Hepatocyte (in vitro differentiated cells): ENCODE data around the gene SNPH. TPM values are rescaled to one million over a fixed set of nuclear protein-coding genes. Genes with fewer than 3 reads are reported as not detected.

Experiments used
- DNase-seq: peaks from one replicate; pipeline ENCODE4 v3.0.0-alpha.2; 2016; ENCODE audit warnings: low spot score
- H2AFZ ChIP-seq: fragments of 200-600 bp; sonication (generic); 2 replicates; pipeline ENCODE4 v1.6.0; 2016; ENCODE audit warnings: antibody characterized with exemption, mild to moderate bottlenecking
- H3K27ac ChIP-seq: fragments of 200-600 bp; sonication (generic); 2 replicates; pipeline ENCODE4 v1.5.1; 2016; ENCODE audit warnings: mild to moderate bottlenecking
- H3K27me3 ChIP-seq: fragments of 200-600 bp; sonication (generic); 2 replicates; pipeline ENCODE4 v1.6.1; 2016
- H3K36me3 ChIP-seq: fragments of 200-600 bp; sonication (generic); replicated peaks from 2 replicates; pipeline ENCODE4 v1.5.1; 2016; ENCODE audit warnings: low read depth; ENCODE audit not compliant: insufficient read depth
- H3K4me1 ChIP-seq: fragments of 200-600 bp; sonication (generic); 2 replicates; pipeline ENCODE4 v1.5.1; 2016; ENCODE audit warnings: mild to moderate bottlenecking, moderate library complexity; ENCODE audit not compliant: insufficient read depth
- H3K4me2 ChIP-seq: fragments of 200-600 bp; sonication (generic); 2 replicates; pipeline ENCODE4 v1.6.0; 2016
- H3K4me3 ChIP-seq: fragments of 200-600 bp; sonication (generic); 2 replicates; pipeline ENCODE4 v1.5.1; 2016; ENCODE audit warnings: mild to moderate bottlenecking
- H3K79me2 ChIP-seq: fragments of 200-600 bp; sonication (generic); 2 replicates; pipeline ENCODE4 v1.6.0; 2017; ENCODE audit warnings: mild to moderate bottlenecking
- H3K9me2 ChIP-seq: fragments of 200-600 bp; sonication (generic); replicated peaks from 2 replicates; pipeline ENCODE4 v1.6.0; 2017; ENCODE audit warnings: mild to moderate bottlenecking; ENCODE audit not compliant: insufficient read depth
- H3K9me3 ChIP-seq: fragments of 200-600 bp; sonication (generic); 2 replicates; pipeline ENCODE4 v1.5.1; 2016; ENCODE audit warnings: low read depth, mild to moderate bottlenecking
- H4K20me1 ChIP-seq: fragments of 200-600 bp; sonication (generic); 2 replicates; pipeline ENCODE4 v1.6.0; 2016; ENCODE audit warnings: mild to moderate bottlenecking; ENCODE audit not compliant: insufficient read depth, poor library complexity, severe bottlenecking
- EZH2 ChIP-seq: fragments of 200-600 bp; sonication (generic); IDR thresholded peaks from 2 replicates; pipeline ENCODE4 v1.6.1; 2016; ENCODE audit warnings: antibody characterized with exemption, mild to moderate bottlenecking, borderline replicate concordance
- EZH2phosphoT487 ChIP-seq: fragments of 200-600 bp; sonication (generic); IDR thresholded peaks from one replicate; pipeline ENCODE4 v1.6.1; 2018; ENCODE audit warnings: antibody characterized with exemption, mild to moderate bottlenecking, low read depth, moderate library complexity; ENCODE audit not compliant: unreplicated experiment, severe bottlenecking
- WGBS: methylation state at CpG from one replicate; pipeline ENCODE4 v1.1.6; 2016; ENCODE audit warnings: low lambda C conversion rate; ENCODE audit errors: missing lambda C conversion rate; 5-methylcytosine and 5-hydroxymethylcytosine counted together
- polyA plus RNA-seq: library from polyadenylated mRNA; unstranded; fragments of >200 nt; fragmentation: Nextera tagmentation; extraction: Ambion mirVana; gene quantifications from 2 replicates; pipeline ENCODE4 v1.2.1, GENCODE V29; 2016
- total RNA-seq: library from RNA; depleted of rRNA; stranded (reverse); fragments of >200 nt; gene quantifications from 2 replicates; pipeline ENCODE4 v1.2.3, GENCODE V29; 2014
- TF ChIP-seq, protein P1 (sequence below): fragments of 200-600 bp; sonication (generic); IDR thresholded peaks from 2 replicates; pipeline ENCODE4 v1.5.1; 2016; ENCODE audit warnings: antibody characterized with exemption, mild to moderate bottlenecking; ENCODE audit not compliant: poor library complexity

SNPH gene
- total and polyA plus RNA-seq, 2 experiments from 2014 or later = 2.3 to 3.7 TPM

DNA sequence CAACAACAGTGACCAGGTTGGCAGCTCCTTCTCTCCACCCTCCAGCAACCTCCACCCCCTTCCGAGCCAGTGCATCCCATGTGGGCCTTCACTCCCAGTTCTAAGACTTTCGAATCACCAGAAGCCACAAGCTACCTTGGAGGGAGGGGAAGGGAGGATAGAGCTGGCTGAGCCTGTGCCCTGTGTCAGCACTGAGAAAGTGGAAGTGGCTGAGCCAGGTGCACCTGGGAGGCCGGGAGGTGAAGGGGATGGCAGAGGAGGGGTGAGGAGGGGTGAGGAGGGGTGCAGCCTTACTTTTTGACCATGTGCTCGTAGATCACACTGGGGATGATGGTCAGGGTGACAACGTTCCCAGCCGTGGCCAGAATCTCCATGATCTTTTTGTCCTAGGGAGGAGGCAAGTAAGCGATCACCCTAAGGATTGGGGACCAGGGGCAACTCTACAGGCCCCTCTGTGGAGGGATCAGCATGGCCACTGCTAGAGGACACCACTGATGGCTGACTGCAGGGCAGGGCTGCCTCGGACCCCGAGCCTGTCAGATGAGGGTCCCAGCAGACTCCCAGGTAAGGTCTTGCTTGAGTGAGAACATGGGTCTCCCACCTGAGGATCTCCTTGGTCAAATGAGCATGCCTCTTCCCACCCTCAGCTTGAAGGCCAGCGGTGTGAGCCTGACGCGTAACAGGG lies 44.6 kb downstream of the SNPH start:
- no peak for TF ChIP-seq EZH2
- no peak for TF ChIP-seq EZH2phosphoT487
- TF ChIP-seq, protein P1, sequence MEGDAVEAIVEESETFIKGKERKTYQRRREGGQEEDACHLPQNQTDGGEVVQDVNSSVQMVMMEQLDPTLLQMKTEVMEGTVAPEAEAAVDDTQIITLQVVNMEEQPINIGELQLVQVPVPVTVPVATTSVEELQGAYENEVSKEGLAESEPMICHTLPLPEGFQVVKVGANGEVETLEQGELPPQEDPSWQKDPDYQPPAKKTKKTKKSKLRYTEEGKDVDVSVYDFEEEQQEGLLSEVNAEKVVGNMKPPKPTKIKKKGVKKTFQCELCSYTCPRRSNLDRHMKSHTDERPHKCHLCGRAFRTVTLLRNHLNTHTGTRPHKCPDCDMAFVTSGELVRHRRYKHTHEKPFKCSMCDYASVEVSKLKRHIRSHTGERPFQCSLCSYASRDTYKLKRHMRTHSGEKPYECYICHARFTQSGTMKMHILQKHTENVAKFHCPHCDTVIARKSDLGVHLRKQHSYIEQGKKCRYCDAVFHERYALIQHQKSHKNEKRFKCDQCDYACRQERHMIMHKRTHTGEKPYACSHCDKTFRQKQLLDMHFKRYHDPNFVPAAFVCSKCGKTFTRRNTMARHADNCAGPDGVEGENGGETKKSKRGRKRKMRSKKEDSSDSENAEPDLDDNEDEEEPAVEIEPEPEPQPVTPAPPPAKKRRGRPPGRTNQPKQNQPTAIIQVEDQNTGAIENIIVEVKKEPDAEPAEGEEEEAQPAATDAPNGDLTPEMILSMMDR = no peak
- Histone ChIP-seq H3K4me2 (no peak overlapping the region), H3K27me3 (no peaks in the 10 kb centered on the region), H3K79me2 (no peaks in the 10 kb centered on the region), H3K9me3 (no peaks in the 10 kb centered on the region), H3K36me3 (no peaks in the 10 kb centered on the region), H4K20me1 (no peaks in the 10 kb centered on the region), H3K4me1 (peaks cover 7% of the 10 kb centered on the region), H3K9me2 (no peaks in the 10 kb centered on the region), H2AFZ (no peak overlapping the region), H3K4me3 (no peak overlapping the region), H3K27ac (no peak overlapping the region)
- DNase-seq = no peak
- 95% methylated on average over 12 of the region's 12 CpGs for WGBS

DNA sequence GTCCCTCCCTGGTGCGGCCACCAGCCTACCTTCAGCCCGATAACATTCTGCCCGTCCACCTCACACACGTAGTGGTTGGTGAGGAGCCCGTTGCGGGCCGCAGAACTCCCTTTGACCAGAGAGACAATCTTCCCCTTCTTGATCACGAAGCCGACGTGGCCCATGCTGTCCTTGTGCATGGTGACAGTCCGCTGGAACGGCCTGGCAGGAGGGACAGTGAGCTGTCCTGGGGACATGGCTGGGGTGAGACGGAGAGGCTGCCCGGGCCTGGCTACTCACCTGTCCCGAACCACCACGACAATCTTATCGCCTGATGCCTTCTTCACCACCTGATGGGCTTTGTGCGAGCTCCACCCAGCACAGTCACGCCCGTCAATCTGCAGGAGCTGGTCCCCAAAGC lies 46.2 kb downstream of the SNPH start:
- 96% methylated on average over 19 of the region's 20 CpGs for WGBS
- no peaks in the 10 kb centered on the region for H3K27me3 ChIP-seq
- no peak for DNase-seq
- TF ChIP-seq EZH2phosphoT487 = no peak
- TF ChIP-seq EZH2 = no peak
- TF ChIP-seq, protein P1 = no peak
- no peaks in the 10 kb centered on the region for H4K20me1 ChIP-seq
- no peak overlapping the region for H2AFZ ChIP-seq
- H3K27ac ChIP-seq = no peak overlapping the region
- H3K4me2 ChIP-seq = no peak overlapping the region
- H3K9me3 ChIP-seq = no peaks in the 10 kb centered on the region
- no peaks in the 10 kb centered on the region for H3K79me2 ChIP-seq
- H3K4me1 ChIP-seq = peaks cover 7% of the 10 kb centered on the region
- H3K36me3 ChIP-seq = no peaks in the 10 kb centered on the region
- H3K4me3 ChIP-seq = no peak overlapping the region
- no peaks in the 10 kb centered on the region for H3K9me2 ChIP-seq

DNA sequence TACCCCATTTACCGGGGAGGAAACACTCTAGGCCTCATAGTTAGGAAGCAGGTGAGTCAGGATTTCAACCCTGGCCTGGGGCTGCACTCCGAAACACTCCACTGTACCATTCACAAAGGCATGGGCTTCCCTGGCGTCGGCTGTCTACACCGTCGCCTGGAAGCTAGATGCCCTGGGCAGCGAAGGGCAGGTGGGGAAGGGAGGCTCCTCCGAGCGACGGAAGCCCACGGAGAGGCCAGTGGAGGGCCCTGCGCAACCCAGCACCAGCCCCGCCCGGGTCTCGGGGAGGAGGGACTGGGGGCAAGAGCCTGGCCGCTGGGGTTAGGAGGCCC lies 46.8 kb downstream of the SNPH start:
- 77% methylated on average over 16 of the region's 16 CpGs for WGBS
- Histone ChIP-seq H3K27me3 (no peaks in the 10 kb centered on the region), H3K79me2 (no peaks in the 10 kb centered on the region), H3K27ac (no peak overlapping the region), H3K9me3 (no peaks in the 10 kb centered on the region), H3K36me3 (no peaks in the 10 kb centered on the region), H3K4me2 (peak overlapping the region; percentile 82), H2AFZ (no peak overlapping the region), H4K20me1 (no peaks in the 10 kb centered on the region), H3K9me2 (no peaks in the 10 kb centered on the region), H3K4me3 (no peak overlapping the region), H3K4me1 (peaks cover 7% of the 10 kb centered on the region)
- TF ChIP-seq, protein P1 = no peak
- TF ChIP-seq EZH2 = no peak
- TF ChIP-seq EZH2phosphoT487 = no peak
- DNase-seq = no peak
